Muscle of leg (tissue), 11 donors: Measurements from ENCODE around the gene CDC45. TPM values are rescaled to one million over a fixed set of nuclear protein-coding genes. Genes with fewer than 3 reads are reported as not detected.
A peak's percentile ranks its signal among the peaks of the same experiment; 100 is the strongest.

Experiments used
- DNase-seq: peaks from one replicate; pipeline ENCODE4 v3.0.0; 2013
- H3K27ac ChIP-seq: one replicate; pipeline ENCODE4 v1.5.1; 2013; ENCODE audit warnings: mild to moderate bottlenecking, low read length, control low read depth
- H3K27me3 ChIP-seq: one replicate; pipeline ENCODE4 v1.6.1; 2013; ENCODE audit warnings: low read length; ENCODE audit not compliant: control insufficient read depth, insufficient read depth
- H3K36me3 ChIP-seq: one replicate; pipeline ENCODE4 v1.6.1; 2013; ENCODE audit warnings: low read length; ENCODE audit not compliant: control insufficient read depth, insufficient read depth
- H3K4me1 ChIP-seq: one replicate; pipeline ENCODE4 v1.6.1; 2013; ENCODE audit warnings: low read length; ENCODE audit not compliant: control insufficient read depth, insufficient read depth
- H3K4me3 ChIP-seq: one replicate; pipeline ENCODE4 v1.5.1; 2013; ENCODE audit warnings: low read length, control low read depth
- H3K9me3 ChIP-seq: replicated peaks from 2 replicates; pipeline ENCODE4 v1.6.1; 2013; ENCODE audit warnings: low read depth, low read length; ENCODE audit not compliant: control insufficient read depth
- WGBS: methylation state at CpG from one replicate; pipeline ENCODE4 v1.1.5; 2013; ENCODE audit warnings: missing lambda C conversion rate; ENCODE audit not compliant: insufficient coverage; 5-methylcytosine and 5-hydroxymethylcytosine counted together
- polyA plus RNA-seq, 8 donors: library from polyadenylated mRNA; unstranded; fragments of 120-200 nt; gene quantifications; one replicate each; pipeline versions ENCODE4 v1.2.1 to v1.2.3, GENCODE V29; 2013; ENCODE audit warnings: inconsistent platforms in 1 of 8, low replicate concordance in 1 of 8; ENCODE audit not compliant: insufficient read length in 8 of 8, insufficient read depth in 1 of 8
- total RNA-seq: library from RNA; stranded (reverse); fragments of 120-200 nt; gene quantifications from one replicate; pipeline ENCODE4 v1.2.4, GENCODE V29; 2013

The CDC45 gene
- total and polyA plus RNA-seq, 9 donors: 6.1 to 12.7 (median 9.4) TPM

DNA sequence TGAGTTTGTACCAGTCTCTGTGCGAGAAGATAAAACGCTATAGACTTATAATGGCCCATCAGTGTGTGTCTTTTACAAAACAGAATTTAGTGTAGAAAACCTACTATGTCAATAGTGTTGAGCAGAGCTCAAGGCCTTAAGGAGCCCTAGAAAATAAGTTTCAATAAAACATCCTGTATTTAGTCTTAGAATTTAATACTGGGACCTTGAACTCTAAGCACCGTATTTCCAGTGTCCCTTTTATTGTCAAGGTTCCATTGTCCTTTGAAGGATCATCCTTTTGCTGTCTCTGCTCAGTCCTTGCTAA is 16.6 kb downstream of the CDC45 start:
- Histone ChIP-seq H3K36me3 (peaks cover 21% of the 10 kb centered on the region), H3K4me3 (no peak overlapping the region), H3K27me3 (no peaks in the 10 kb centered on the region), H3K27ac (no peak overlapping the region), H3K4me1 (peaks cover 12% of the 10 kb centered on the region), H3K9me3 (no peaks in the 10 kb centered on the region)
- no CpG with 5 or more reads among the region's 3 CpGs for WGBS
- DNase-seq: no peak

DNA sequence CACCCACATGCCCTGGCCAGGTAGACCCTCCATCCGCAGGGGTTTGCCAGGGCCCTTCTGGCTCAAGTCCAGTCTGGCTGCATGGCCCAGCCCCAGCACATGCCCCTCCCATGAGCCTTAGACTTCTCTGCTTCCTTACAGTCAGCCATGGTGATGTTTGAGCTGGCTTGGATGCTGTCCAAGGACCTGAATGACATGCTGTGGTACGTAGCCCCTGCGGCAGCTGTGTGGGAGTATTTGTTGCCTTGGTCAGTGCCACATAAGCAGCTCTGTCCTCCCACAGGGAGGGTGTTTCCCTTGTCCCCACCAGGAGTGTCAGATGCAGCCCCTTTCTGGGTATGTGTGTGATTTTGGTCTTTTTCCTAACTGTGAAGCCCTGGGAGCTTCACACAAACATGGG is 17.5 kb downstream of the CDC45 start:
- peaks cover 12% of the 10 kb centered on the region for H3K4me1 ChIP-seq
- H3K27me3 ChIP-seq: no peaks in the 10 kb centered on the region
- peak; percentile 79 for DNase-seq
- H3K9me3 ChIP-seq: no peaks in the 10 kb centered on the region
- no peak overlapping the region for H3K4me3 ChIP-seq
- 85% methylated on average over 2 of the region's 3 CpGs for WGBS
- H3K36me3 ChIP-seq: peaks cover 21% of the 10 kb centered on the region
- peak overlapping the region; percentile 56 for H3K27ac ChIP-seq

DNA sequence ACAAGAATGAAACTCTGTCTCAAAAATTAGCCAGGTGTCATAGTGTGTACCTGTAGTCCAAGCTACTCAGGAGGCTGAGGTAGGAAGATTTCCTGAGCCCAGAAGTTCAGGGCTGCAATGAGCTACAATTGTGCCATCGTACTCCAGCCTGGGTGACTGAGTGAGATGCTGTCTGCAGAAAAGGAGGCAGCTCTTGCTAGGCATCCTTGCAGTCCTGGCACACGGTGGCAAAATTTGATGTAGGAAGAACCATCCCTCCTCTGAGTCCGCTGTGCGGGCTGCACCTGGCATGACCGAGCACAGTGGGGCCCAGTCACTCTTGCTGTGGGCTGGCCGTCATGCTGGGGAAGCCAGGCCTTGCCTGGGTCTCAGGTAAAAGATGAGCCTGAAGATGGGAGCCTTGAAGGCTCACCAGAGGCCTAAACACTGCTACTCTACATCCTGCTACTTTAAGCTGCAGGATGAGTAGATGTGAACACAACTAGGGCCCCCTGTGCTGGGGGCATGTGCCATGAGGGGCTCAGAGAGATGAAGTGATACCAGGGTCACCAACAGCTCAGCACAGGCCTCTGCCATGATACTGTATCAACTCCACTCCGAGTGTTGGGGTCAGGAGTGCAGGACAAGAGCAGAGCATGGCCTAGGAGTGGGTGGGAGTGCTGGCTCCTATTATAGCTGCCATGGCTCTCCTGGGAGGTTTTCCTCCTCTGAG is 18.6 kb downstream of the CDC45 start:
- Histone ChIP-seq H3K27ac (no peak overlapping the region), H3K4me1 (peaks cover 12% of the 10 kb centered on the region), H3K9me3 (no peaks in the 10 kb centered on the region), H3K4me3 (no peak overlapping the region), H3K27me3 (no peaks in the 10 kb centered on the region), H3K36me3 (peaks cover 21% of the 10 kb centered on the region)
- DNase-seq: no peak
- 96% methylated on average over 6 of the region's 7 CpGs for WGBS

DNA sequence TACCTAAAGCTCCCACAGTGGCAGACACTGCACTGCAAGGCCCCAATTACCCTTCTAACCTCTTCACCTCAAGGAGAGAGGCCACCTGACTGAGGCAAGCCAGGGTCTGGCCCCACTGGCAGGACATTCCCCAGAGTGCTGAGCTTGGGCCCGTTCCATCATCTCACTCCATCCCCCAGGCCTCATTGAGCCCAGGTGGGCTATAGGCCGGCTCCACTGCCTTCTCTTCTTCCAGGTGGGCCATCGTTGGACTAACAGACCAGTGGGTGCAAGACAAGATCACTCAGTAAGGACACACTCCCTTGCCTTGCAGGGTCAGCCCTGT is 19.1 kb downstream of the CDC45 start:
- H3K27ac ChIP-seq: no peak overlapping the region
- no peak for DNase-seq
- H3K4me3 ChIP-seq: no peak overlapping the region
- 87% methylated on average over 3 of the region's 3 CpGs for WGBS
- no peaks in the 10 kb centered on the region for H3K9me3 ChIP-seq
- H3K4me1 ChIP-seq: peaks cover 12% of the 10 kb centered on the region
- no peaks in the 10 kb centered on the region for H3K27me3 ChIP-seq
- H3K36me3 ChIP-seq: peaks cover 19% of the 10 kb centered on the region

DNA sequence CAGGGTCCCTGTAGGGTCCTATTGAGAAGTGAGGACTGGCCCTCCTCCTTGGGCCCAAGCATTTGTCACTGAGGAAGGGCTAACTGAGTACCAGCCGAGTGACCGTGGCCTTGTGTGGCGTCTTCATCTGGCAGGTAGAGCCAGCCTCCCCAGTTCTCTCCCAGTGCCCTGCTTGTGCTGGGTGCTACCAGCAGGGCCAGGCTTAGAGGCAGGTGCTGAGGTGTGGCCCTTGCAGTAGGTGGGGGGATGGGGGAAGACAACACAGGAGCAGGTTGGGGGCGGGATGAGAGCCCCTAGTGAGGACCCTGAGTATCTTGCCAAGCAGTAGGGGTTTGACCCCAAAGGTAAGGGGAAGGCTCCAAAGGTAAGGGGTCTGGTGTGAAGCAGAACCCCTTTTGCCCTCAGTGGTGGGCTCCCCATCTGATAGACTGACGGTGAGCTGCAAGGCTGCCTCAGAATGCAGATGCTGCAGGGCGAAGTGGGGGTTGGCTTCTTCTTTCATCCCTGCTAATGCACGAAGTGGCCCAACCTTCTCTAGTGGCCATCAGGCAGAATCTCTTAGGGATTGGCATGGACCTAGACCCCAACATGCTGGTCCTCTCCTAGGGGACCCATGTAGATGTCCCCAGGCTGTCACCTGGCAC is 19.6 kb downstream of the CDC45 start:
- peaks cover 12% of the 10 kb centered on the region for H3K4me1 ChIP-seq
- 93% methylated on average over 5 of the region's 7 CpGs for WGBS
- peaks cover 14% of the 10 kb centered on the region for H3K36me3 ChIP-seq
- H3K27ac ChIP-seq: no peak overlapping the region
- no peak overlapping the region for H3K4me3 ChIP-seq
- DNase-seq: no peak
- H3K27me3 ChIP-seq: no peaks in the 10 kb centered on the region
- H3K9me3 ChIP-seq: no peaks in the 10 kb centered on the region

DNA sequence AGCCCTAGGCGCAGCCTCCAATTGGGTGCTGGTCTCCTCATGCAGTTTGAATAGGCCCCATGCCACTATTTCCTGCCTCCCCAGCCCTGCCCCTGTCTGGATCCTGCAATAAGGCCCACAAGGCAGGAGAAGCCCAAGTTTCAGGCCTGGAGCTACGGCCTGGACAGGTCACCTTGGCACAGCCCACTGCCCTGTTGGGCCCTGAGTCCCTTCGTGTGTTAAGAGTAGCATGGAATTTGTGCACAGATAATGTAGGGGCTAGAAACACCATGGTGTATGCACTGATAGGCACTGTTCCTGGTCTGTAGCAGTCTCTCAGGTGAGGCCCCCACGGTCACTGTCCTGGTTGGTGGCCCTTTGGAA is 20.1 kb downstream of the CDC45 start:
- WGBS: 93% methylated on average over 2 of the region's 4 CpGs
- H3K4me3 ChIP-seq: no peak overlapping the region
- H3K27ac ChIP-seq: no peak overlapping the region
- H3K9me3 ChIP-seq: no peaks in the 10 kb centered on the region
- peaks cover 12% of the 10 kb centered on the region for H3K4me1 ChIP-seq
- peaks cover 14% of the 10 kb centered on the region for H3K36me3 ChIP-seq
- H3K27me3 ChIP-seq: no peaks in the 10 kb centered on the region
- DNase-seq: no peak

DNA sequence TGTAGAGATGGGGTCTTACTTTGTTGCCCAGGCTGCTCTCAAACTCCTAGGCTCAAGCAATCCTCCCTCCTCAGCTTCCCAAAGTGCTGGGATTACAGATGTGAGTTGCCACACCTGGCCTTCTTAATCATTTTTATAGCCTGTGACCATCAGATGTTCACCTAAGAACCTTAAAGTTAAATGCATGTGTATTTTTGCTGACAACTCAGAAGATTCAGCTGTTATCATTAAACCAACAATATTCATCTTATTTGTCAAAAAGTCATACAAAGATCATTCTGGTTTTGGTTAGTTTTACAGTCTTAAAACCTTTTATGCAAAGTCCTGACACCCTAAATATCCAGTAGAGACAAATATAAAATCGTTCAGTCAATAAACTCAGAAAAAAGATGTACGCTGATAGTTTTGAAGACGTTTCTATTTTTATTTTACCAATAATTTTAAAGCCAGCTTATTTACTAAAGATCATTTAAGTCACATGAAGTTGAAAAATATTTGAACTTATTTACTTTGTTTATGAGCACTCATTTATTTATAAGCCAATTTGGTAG is 22.3 kb downstream of the CDC45 start:
- H3K9me3 ChIP-seq: no peaks in the 10 kb centered on the region
- WGBS: no CpG with 5 or more reads among the region's 3 CpGs
- no peak for DNase-seq
- H3K4me1 ChIP-seq: peaks cover 8% of the 10 kb centered on the region
- peaks cover 15% of the 10 kb centered on the region for H3K36me3 ChIP-seq
- no peak overlapping the region for H3K4me3 ChIP-seq
- no peaks in the 10 kb centered on the region for H3K27me3 ChIP-seq
- H3K27ac ChIP-seq: no peak overlapping the region

DNA sequence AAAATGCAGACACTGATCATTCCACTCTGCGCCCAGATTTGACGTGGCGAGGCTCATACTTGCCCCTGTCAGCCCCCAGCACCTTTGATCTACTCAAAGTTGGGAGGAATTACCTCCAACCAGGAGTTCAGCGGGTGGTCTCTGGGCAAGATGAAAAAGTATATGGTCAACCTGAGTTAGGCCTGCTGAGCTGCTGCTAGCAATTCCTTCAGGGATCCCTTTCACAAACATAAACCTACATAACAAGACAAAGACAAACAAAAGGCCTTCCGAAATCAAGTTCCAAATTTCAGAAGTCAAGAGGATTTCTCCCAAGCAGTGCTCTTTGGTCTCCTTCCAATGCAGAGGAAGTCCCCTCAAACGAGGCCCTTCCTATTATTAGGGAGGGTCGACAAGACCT is 23.6 kb downstream of the CDC45 start:
- Histone ChIP-seq H3K27me3 (no peaks in the 10 kb centered on the region), H3K4me1 (no peaks in the 10 kb centered on the region), H3K36me3 (peaks cover 13% of the 10 kb centered on the region), H3K27ac (no peak overlapping the region), H3K9me3 (no peaks in the 10 kb centered on the region), H3K4me3 (no peak overlapping the region)
- 79% methylated on average over 5 of the region's 7 CpGs for WGBS
- no peak for DNase-seq

DNA sequence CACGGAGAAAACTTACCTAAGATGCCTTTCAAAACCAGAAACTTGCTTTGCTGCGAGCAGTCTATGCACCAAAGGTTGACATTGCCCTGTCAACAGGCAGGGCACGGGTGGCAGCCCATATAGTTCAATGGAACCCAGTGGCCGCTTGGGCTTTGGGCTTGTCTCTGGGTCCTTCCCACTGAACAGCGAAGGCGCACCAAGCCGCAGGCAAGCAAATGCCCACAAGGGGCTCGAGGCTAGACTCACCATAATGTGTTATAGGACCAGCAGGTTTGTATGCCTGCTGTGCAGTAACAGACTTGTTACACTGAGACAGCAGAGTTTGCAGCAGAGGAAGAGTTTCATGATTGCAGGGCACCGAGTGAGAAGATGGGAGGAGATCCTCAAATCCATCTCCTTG is 24.1 kb downstream of the CDC45 start:
- H3K4me1 ChIP-seq: no peaks in the 10 kb centered on the region
- H3K36me3 ChIP-seq: peaks cover 8% of the 10 kb centered on the region
- no peak overlapping the region for H3K4me3 ChIP-seq
- no peak overlapping the region for H3K27ac ChIP-seq
- H3K27me3 ChIP-seq: no peaks in the 10 kb centered on the region
- no peaks in the 10 kb centered on the region for H3K9me3 ChIP-seq
- WGBS: 79% methylated on average over 9 of the region's 9 CpGs
- no peak for DNase-seq

DNA sequence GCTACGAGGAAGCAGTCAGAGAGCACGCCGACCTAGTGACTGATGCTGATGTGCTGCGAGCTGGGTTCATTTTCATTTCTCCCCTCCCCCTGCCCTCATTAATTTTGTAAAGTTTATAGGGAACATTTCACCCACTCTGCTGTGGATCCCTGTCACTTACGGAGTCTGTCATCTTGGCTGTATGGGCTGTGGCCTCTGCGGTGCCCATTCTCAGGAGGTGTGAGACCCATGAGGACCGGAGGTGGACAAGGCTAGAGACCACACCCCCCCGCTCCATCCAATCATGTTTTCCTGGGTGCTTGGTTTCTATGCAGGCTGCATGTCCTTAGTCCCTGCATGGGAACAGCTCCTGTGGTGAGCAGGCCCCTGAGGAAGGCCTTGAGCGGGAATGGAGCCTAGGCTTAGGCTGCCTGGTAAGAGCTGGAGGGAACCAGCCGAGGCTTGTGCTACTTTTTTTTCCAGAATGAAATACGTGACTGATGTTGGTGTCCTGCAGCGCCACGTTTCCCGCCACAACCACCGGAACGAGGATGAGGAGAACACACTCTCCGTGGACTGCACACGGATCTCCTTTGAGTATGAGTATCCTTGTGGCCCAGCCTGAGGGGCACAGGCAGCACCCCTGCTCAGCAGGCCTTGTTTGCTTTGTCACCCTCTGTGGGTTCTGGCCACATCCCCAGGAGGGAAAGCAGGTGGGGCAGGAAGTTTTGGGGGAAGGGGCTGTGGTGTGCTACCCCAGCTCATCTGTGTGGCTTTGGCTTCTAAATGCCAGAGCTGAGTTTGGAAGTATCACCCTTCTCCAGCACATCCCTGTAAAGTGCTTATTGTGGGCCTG is 25.4 kb downstream of the CDC45 start:
- no peaks in the 10 kb centered on the region for H3K9me3 ChIP-seq
- DNase-seq: no peak
- H3K4me1 ChIP-seq: no peaks in the 10 kb centered on the region
- H3K36me3 ChIP-seq: peaks cover 7% of the 10 kb centered on the region
- H3K27me3 ChIP-seq: no peaks in the 10 kb centered on the region
- no peak overlapping the region for H3K27ac ChIP-seq
- 92% methylated on average over 14 of the region's 18 CpGs for whole genome bisulfite sequencing
- no peak overlapping the region for H3K4me3 ChIP-seq
